HL-60 (cell line): ENCODE results near the gene ASCL2.
"Not testable (repeated sequence)": the region's sequence is repeated elsewhere in the genome, so short reads cannot be mapped to it uniquely, and the experiment has no call there.

Experiments
- DNase-seq, 2 experiments: peaks; one replicate each; pipeline ENCODE4 v3.0.0-alpha.2; 2010 to 2020; ENCODE audit warnings: low read depth in 1 of 2, low spot score in 1 of 2
- H3K27ac ChIP-seq: fragments of 250-450 bp; sonication (Bioruptor Pico); replicated peaks from 2 replicates; pipeline ENCODE4 v1.5.1; 2020; ENCODE audit warnings: mild to moderate bottlenecking, moderate library complexity
- H3K27me3 ChIP-seq: fragments of 250-450 bp; sonication (Bioruptor Pico); 2 replicates; pipeline ENCODE4 v1.5.1; 2021; ENCODE audit warnings: mild to moderate bottlenecking, moderate library complexity; ENCODE audit not compliant: insufficient read depth, poor library complexity, severe bottlenecking
- H3K4me3 ChIP-seq: replicated peaks from 2 replicates; pipeline ENCODE4 v1.5.1; 2011; ENCODE audit warnings: mild to moderate bottlenecking, control low read depth, low read length; ENCODE audit not compliant: insufficient read depth
- GABPA ChIP-seq: IDR thresholded peaks from 2 replicates; pipeline ENCODE4 v1.6.1; 2012; ENCODE audit warnings: low read depth
- POLR2AphosphoS5 ChIP-seq: IDR thresholded peaks from 2 replicates; pipeline ENCODE4 v1.6.1; 2012; ENCODE audit warnings: low read depth
- SPI1 ChIP-seq: IDR thresholded peaks from 2 replicates; pipeline ENCODE4 v1.6.1; 2012; ENCODE audit warnings: low read depth, mild to moderate bottlenecking, borderline replicate concordance
- TF ChIP-seq, protein P1 (sequence below): IDR thresholded peaks from one replicate; pipeline ENCODE4 v1.5.1; 2011; ENCODE audit warnings: low read length, control low read depth, inconsistent platforms; ENCODE audit not compliant: insufficient read depth
- TF ChIP-seq, protein P2 (sequence below): IDR thresholded peaks from 2 replicates; pipeline ENCODE4 v1.6.1; 2012; ENCODE audit warnings: low read depth; ENCODE audit not compliant: insufficient replicate concordance

ASCL2 gene

DNA sequence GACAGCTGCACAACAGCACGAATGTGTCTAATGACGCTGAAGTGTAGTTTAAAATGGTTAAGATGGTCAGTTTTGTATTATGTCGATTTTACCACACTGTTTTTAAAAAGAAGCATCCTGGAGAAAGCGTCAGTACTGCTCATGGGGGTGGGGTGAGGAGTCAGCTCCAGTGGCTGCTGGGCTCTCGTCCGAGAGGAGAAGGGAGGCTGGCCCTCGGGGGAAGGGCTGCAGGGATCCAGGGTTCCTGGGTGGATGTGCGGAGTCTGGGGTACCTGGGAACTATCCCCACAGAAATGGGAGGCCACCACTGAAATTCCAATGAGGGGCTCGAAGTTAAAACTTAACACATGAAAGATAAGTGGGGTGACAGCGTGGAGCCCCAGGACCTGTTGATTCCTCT is 19.5 kb upstream of the ASCL2 start:
- Histone ChIP-seq H3K27ac (no peak overlapping the region), H3K4me3 (no peak overlapping the region), H3K27me3 (no peaks in the 10 kb centered on the region)
- TF ChIP-seq SPI1, result no peak
- TF ChIP-seq, protein P1, sequence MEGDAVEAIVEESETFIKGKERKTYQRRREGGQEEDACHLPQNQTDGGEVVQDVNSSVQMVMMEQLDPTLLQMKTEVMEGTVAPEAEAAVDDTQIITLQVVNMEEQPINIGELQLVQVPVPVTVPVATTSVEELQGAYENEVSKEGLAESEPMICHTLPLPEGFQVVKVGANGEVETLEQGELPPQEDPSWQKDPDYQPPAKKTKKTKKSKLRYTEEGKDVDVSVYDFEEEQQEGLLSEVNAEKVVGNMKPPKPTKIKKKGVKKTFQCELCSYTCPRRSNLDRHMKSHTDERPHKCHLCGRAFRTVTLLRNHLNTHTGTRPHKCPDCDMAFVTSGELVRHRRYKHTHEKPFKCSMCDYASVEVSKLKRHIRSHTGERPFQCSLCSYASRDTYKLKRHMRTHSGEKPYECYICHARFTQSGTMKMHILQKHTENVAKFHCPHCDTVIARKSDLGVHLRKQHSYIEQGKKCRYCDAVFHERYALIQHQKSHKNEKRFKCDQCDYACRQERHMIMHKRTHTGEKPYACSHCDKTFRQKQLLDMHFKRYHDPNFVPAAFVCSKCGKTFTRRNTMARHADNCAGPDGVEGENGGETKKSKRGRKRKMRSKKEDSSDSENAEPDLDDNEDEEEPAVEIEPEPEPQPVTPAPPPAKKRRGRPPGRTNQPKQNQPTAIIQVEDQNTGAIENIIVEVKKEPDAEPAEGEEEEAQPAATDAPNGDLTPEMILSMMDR, result no peak
- no peak for TF ChIP-seq POLR2AphosphoS5
- TF ChIP-seq, protein P2, sequence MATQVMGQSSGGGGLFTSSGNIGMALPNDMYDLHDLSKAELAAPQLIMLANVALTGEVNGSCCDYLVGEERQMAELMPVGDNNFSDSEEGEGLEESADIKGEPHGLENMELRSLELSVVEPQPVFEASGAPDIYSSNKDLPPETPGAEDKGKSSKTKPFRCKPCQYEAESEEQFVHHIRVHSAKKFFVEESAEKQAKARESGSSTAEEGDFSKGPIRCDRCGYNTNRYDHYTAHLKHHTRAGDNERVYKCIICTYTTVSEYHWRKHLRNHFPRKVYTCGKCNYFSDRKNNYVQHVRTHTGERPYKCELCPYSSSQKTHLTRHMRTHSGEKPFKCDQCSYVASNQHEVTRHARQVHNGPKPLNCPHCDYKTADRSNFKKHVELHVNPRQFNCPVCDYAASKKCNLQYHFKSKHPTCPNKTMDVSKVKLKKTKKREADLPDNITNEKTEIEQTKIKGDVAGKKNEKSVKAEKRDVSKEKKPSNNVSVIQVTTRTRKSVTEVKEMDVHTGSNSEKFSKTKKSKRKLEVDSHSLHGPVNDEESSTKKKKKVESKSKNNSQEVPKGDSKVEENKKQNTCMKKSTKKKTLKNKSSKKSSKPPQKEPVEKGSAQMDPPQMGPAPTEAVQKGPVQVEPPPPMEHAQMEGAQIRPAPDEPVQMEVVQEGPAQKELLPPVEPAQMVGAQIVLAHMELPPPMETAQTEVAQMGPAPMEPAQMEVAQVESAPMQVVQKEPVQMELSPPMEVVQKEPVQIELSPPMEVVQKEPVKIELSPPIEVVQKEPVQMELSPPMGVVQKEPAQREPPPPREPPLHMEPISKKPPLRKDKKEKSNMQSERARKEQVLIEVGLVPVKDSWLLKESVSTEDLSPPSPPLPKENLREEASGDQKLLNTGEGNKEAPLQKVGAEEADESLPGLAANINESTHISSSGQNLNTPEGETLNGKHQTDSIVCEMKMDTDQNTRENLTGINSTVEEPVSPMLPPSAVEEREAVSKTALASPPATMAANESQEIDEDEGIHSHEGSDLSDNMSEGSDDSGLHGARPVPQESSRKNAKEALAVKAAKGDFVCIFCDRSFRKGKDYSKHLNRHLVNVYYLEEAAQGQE, result no peak
- TF ChIP-seq GABPA, result no peak
- DNase-seq, result no peak

DNA sequence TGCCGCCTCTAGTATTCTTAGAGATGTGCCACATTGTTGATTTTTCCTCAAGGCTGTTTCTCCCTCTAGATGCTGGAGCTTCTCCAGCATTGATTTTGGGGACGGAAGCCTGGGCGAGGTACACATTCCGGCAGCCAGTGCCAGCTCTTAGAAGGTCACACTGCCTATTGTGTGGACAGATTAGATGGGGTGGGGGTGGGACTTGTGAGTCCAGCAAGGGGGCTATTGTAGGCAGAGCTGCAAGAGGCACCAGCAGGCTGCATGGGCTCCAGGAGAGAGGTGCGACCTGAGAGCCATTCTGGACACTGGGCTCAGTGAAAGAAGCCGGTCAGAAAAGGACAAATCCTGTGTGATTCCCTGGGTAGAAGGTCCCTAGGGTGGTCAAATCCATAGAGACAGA is 19.0 kb upstream of the ASCL2 start:
- Histone ChIP-seq H3K4me3 (no peak overlapping the region), H3K27ac (no peak overlapping the region), H3K27me3 (no peaks in the 10 kb centered on the region)
- TF ChIP-seq POLR2AphosphoS5 (no peak), GABPA (no peak), SPI1 (no peak)
- TF ChIP-seq, protein P1, result no peak
- TF ChIP-seq, protein P2, result no peak
- DNase-seq, result no peak

DNA sequence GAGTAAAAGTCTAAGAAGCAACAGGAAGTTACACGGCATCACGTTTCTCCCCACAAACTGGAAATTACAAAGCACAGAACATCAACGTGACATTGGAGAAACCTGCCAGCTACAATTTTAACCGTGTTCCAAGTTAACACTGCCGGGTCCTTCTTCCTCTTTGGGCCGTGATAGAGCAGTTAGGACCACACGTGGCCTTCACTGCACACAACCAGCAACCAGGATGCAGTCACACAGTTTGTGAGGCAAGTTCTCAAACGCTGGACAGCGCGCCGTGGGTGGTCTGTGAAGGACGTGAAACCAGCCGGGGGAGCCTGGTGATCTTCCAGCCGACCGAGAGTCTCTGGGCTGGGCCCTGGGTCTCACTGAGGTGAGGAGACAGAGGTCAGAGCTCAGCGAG is 16.7 kb upstream of the ASCL2 start:
- DNase-seq, result no peak
- no peak overlapping the region for H3K4me3 ChIP-seq
- no peaks in the 10 kb centered on the region for H3K27me3 ChIP-seq
- TF ChIP-seq, protein P2, result peak; percentile 61
- no peak for TF ChIP-seq GABPA
- TF ChIP-seq POLR2AphosphoS5, result no peak
- no peak for TF ChIP-seq SPI1
- TF ChIP-seq, protein P1, result no peak
- no peak overlapping the region for H3K27ac ChIP-seq

DNA sequence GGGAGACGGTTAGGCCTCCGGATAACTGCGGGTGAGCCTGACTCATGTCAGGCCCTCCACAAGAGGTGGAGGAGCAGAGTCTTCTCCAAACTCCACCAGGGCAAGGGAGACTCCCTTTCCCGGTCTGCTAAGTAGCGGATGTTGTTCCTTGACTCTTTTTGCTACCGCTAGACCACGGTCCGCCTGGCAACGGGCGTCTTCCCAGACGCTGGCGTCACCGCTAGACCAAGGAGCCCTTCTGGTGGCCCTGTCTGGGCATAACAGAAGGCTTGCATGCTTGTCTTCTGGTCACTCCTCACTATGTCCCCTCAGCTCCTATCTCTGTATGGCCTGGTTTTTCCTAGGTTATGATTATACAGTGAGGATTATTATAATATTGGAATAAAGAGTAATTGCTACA is 16.0 kb upstream of the ASCL2 start:
- not testable (repeated sequence) for H3K4me3 ChIP-seq, H3K27ac ChIP-seq, H3K27me3 ChIP-seq, DNase-seq
